ENCODE measurements around the gene ARHGAP31.

DNA sequence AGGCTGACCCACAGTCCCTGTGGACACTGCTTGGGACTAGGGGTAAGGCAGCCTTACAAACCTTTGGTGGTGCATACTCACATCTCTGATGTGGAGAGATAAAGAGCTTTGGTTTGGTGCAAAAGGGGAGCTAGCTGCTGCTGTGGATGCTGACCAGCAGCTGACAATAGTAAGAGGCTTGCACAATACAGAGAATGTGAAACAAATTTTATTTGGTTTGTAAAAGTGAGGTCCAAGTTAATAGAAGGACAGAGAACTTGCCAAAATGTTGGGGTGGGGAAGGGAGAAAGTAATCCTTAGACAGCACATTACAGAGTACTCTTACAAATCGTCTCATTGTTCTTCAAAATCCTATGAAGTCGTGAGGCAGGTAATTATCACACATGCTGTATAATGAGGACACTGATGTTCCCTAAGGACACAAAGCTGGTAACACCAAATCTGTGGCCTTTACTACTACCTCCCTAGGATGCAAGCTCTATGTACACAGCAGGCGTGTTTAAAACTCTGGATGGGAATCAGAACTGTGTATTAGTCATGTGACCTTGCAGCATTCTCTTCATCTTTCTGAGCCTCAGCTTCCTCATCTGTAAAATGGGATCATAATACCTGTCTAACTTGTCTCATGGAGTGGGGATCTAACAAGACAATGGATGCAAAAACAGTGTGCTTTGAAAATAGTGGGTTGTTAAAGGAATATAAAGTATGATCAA lies 21.6 kb downstream of the ARHGAP31 start:
- TF ChIP-seq, protein P1, sequence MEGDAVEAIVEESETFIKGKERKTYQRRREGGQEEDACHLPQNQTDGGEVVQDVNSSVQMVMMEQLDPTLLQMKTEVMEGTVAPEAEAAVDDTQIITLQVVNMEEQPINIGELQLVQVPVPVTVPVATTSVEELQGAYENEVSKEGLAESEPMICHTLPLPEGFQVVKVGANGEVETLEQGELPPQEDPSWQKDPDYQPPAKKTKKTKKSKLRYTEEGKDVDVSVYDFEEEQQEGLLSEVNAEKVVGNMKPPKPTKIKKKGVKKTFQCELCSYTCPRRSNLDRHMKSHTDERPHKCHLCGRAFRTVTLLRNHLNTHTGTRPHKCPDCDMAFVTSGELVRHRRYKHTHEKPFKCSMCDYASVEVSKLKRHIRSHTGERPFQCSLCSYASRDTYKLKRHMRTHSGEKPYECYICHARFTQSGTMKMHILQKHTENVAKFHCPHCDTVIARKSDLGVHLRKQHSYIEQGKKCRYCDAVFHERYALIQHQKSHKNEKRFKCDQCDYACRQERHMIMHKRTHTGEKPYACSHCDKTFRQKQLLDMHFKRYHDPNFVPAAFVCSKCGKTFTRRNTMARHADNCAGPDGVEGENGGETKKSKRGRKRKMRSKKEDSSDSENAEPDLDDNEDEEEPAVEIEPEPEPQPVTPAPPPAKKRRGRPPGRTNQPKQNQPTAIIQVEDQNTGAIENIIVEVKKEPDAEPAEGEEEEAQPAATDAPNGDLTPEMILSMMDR (IDR thresholded peaks at IDR 0.05): no peak
- no peak for TF ChIP-seq POLR2A (IDR thresholded peaks at IDR 0.05)

All from esophagus squamous epithelium (tissue), 4 donors.